H1 (cell line): Measurements from ENCODE around the gene CDC123. TPM values are rescaled to one million over a fixed set of nuclear protein-coding genes. Genes with fewer than 3 reads are reported as not detected.

Experiments
- CTCF ChIA-PET: fragments of 300-600 bp; sonication (Branson Sonifier 250); formaldehyde crosslinking; loops from one replicate; lab custom pipeline; 2021; ENCODE audit not compliant: partially characterized antibody; lab: Charles Lee
- POLR2A ChIA-PET: fragments of 300-600 bp; sonication (Branson Sonifier 250); formaldehyde crosslinking; loops from one replicate; lab custom pipeline; 2021; ENCODE audit warnings: inconsistent platforms; ENCODE audit not compliant: partially characterized antibody; lab: Charles Lee
- DNase-seq, 2 experiments: peaks; one replicate each; pipeline versions ENCODE4 v3.0.0 to v3.0.0-alpha.2; 2010 to 2022; ENCODE audit warnings: low spot score in 2 of 2, low read depth in 1 of 2, mixed read lengths in 1 of 2
- FAIRE-seq: peaks from 2 replicates; lab custom pipeline; 2011; peaks lifted over from hg19 to GRCh38; lab: Jason Lieb, UNC
- H2AFZ ChIP-seq: 2 replicates; pipeline ENCODE4 v1.8.1; 2012; ENCODE audit warnings: low read length, inconsistent platforms
- H2AK5ac ChIP-seq: 2 replicates; pipeline ENCODE4 v1.6.1; 2013; ENCODE audit warnings: low read depth, low read length
- H2BK120ac ChIP-seq: replicated peaks from 2 replicates; pipeline ENCODE3; 2013; ENCODE audit warnings: low read depth, low read length, inconsistent platforms
- H2BK12ac ChIP-seq: 2 replicates; pipeline ENCODE4 v1.6.1; 2013; ENCODE audit warnings: low read depth, low read length
- H2BK15ac ChIP-seq: 2 replicates; pipeline ENCODE4 v1.6.1; 2013; ENCODE audit warnings: low read length
- H2BK20ac ChIP-seq: 2 replicates; pipeline ENCODE4 v1.6.1; 2013; ENCODE audit warnings: low read length
- H2BK5ac ChIP-seq: 2 replicates; pipeline ENCODE4 v1.6.1; 2013; ENCODE audit warnings: low read depth, low read length
- H3K14ac ChIP-seq: 2 replicates; pipeline ENCODE4 v1.6.1; 2013; ENCODE audit warnings: inconsistent platforms; ENCODE audit not compliant: insufficient read length
- H3K18ac ChIP-seq: 2 replicates; pipeline ENCODE4 v1.6.1; 2013; ENCODE audit warnings: low read length; ENCODE audit errors: extremely low read depth
- H3K23ac ChIP-seq: 2 replicates; pipeline ENCODE4 v1.6.1; 2013; ENCODE audit warnings: inconsistent platforms; ENCODE audit not compliant: insufficient read length
- H3K23me2 ChIP-seq: 2 replicates; pipeline ENCODE4 v1.6.1; 2013; ENCODE audit warnings: low read depth, low read length
- H3K27ac ChIP-seq: 2 replicates; pipeline ENCODE4 v1.6.1; 2011; ENCODE audit warnings: low read depth, low read length, inconsistent platforms
- H3K27me3 ChIP-seq, 4 experiments: replicated peaks in 1 of 4; 1 replicate in 1 of 4; 2 replicates in 3 of 4; pipeline versions ENCODE4 v1.6.1 to v1.8.1; 2011 to 2013; ENCODE audit warnings: low read length in 3 of 4, mild to moderate bottlenecking in 3 of 4, inconsistent platforms in 2 of 4, mixed read lengths in 2 of 4, moderate library complexity in 1 of 4; ENCODE audit not compliant: control insufficient read depth in 3 of 4, insufficient read depth in 3 of 4; ENCODE audit errors: extremely low read depth in 1 of 4
- H3K36me3 ChIP-seq, 4 experiments: 2 replicates each; pipeline versions ENCODE4 v1.6.1 to v1.8.1; 2011 to 2013; ENCODE audit warnings: mild to moderate bottlenecking in 4 of 4, low read length in 3 of 4, moderate library complexity in 2 of 4, control low read depth in 1 of 4, inconsistent platforms in 1 of 4; ENCODE audit not compliant: insufficient read depth in 4 of 4, control insufficient read depth in 2 of 4
- H3K4ac ChIP-seq: replicated peaks from 2 replicates; pipeline ENCODE3; 2013; ENCODE audit warnings: low read length, low read depth, mixed read lengths, inconsistent platforms; ENCODE audit not compliant: insufficient read length
- H3K4me1 ChIP-seq, 4 experiments: replicated peaks in 1 of 4; 1 replicate in 1 of 4; 2 replicates in 3 of 4; pipeline versions ENCODE4 v1.6.1 to v1.8.1; 2011 to 2013; ENCODE audit warnings: low read length in 3 of 4, inconsistent platforms in 2 of 4, mixed read lengths in 1 of 4; ENCODE audit not compliant: insufficient read depth in 4 of 4, control insufficient read depth in 3 of 4
- H3K4me2 ChIP-seq, 2 experiments: 2 replicates each; pipeline versions ENCODE4 v1.6.1 to v1.8.1; 2011 to 2013; ENCODE audit warnings: low read depth in 2 of 2, low read length in 2 of 2, control low read depth in 1 of 2, inconsistent platforms in 1 of 2, mild to moderate bottlenecking in 1 of 2; ENCODE audit not compliant: insufficient read depth in 1 of 2
- H3K4me3 ChIP-seq, 4 experiments: fragments of 200-600, 300-600 bp in 1 of 4; sonication (generic), shearing (Covaris generic), sonication (Bioruptor Twin) in 1 of 4; 2 replicates each; pipeline versions ENCODE4 v1.5.1 to v1.8.1; 2011 to 2016; ENCODE audit warnings: low read length in 4 of 4, low read depth in 3 of 4, control low read depth in 2 of 4, inconsistent platforms in 2 of 4, mild to moderate bottlenecking in 2 of 4, mixed read lengths in 1 of 4, moderate library complexity in 1 of 4; ENCODE audit not compliant: insufficient read depth in 2 of 4; ENCODE audit errors: extremely low read depth in 1 of 4
- H3K56ac ChIP-seq: replicated peaks from 2 replicates; pipeline ENCODE3; 2013; ENCODE audit warnings: low read depth, mild to moderate bottlenecking, mixed read lengths, low read length, inconsistent platforms; ENCODE audit not compliant: insufficient read length
- H3K79me1 ChIP-seq: 2 replicates; pipeline ENCODE4 v1.6.1; 2013; ENCODE audit warnings: low read depth, low read length, control low read depth
- H3K79me2 ChIP-seq, 2 experiments: 2 replicates each; pipeline versions ENCODE4 v1.6.1 to v1.8.1; 2012 to 2013; ENCODE audit warnings: low read length in 2 of 2, mild to moderate bottlenecking in 2 of 2, inconsistent platforms in 1 of 2; ENCODE audit not compliant: insufficient read depth in 2 of 2, control insufficient read depth in 1 of 2
- H3K9ac ChIP-seq, 4 experiments: replicated peaks in 1 of 4; 1 replicate in 1 of 4; 2 replicates in 3 of 4; pipeline versions ENCODE4 v1.6.1 to v1.8.1; 2011 to 2013; ENCODE audit warnings: low read depth in 3 of 4, low read length in 3 of 4, control low read depth in 2 of 4, mild to moderate bottlenecking in 2 of 4, moderate library complexity in 2 of 4, inconsistent platforms in 1 of 4; ENCODE audit errors: extremely low read depth in 1 of 4
- H3K9me3 ChIP-seq, 2 experiments: 2 replicates each; pipeline versions ENCODE4 v1.6.1 to v1.8.1; 2012 to 2013; ENCODE audit warnings: mild to moderate bottlenecking in 2 of 2, moderate library complexity in 2 of 2, control low read depth in 1 of 2, inconsistent platforms in 1 of 2, low read depth in 1 of 2, low read length in 1 of 2, mixed read lengths in 1 of 2; ENCODE audit not compliant: insufficient read depth in 2 of 2
- H4K20me1 ChIP-seq, 2 experiments: replicated peaks in 1 of 2; 2 replicates each; pipeline versions ENCODE3 to v1.8.1; 2011 to 2013; ENCODE audit warnings: inconsistent platforms in 2 of 2, low read length in 2 of 2, mild to moderate bottlenecking in 1 of 2; ENCODE audit not compliant: insufficient read depth in 2 of 2, control insufficient read depth in 1 of 2
- H4K5ac ChIP-seq: 2 replicates; pipeline ENCODE4 v1.6.1; 2013; ENCODE audit warnings: low read length, low read depth, mixed read lengths, inconsistent platforms; ENCODE audit not compliant: insufficient read length
- H4K8ac ChIP-seq: 2 replicates; pipeline ENCODE4 v1.8.0; 2013; ENCODE audit warnings: mild to moderate bottlenecking, moderate library complexity, low read length, inconsistent platforms; ENCODE audit not compliant: insufficient read depth; ENCODE audit errors: extremely low read depth
- H4K91ac ChIP-seq: replicated peaks from 2 replicates; pipeline ENCODE3; 2013; ENCODE audit warnings: low read length, mixed read lengths, inconsistent platforms; ENCODE audit not compliant: insufficient read length
- ASH2L ChIP-seq: fragments of 200-600, 300-600 bp; sonication (generic); IDR thresholded peaks from one replicate; pipeline ENCODE4 v1.7.1; 2017; ENCODE audit warnings: low read length
- BCL11A ChIP-seq, 2 experiments: IDR thresholded peaks; one replicate each; pipeline ENCODE4 v1.6.1; 2011; ENCODE audit warnings: low read depth in 2 of 2, low read length in 2 of 2, mild to moderate bottlenecking in 2 of 2
- CBX5 ChIP-seq: fragments of 300-800, 300-1000 bp; sonication (generic); IDR thresholded peaks from 2 replicates; pipeline ENCODE4 v1.7.1; 2016; ENCODE audit warnings: antibody characterized with exemption, low read length, low read depth
- KDM4A ChIP-seq: IDR thresholded peaks from one replicate; pipeline ENCODE4 v1.7.1; 2012; ENCODE audit warnings: low read depth, mild to moderate bottlenecking, moderate library complexity, low read length, inconsistent platforms; ENCODE audit not compliant: severe bottlenecking
- KDM5A ChIP-seq: fragments of 200-600 bp; IDR thresholded peaks from 2 replicates; pipeline ENCODE4 v1.7.1; 2012; ENCODE audit warnings: mild to moderate bottlenecking, low read length, inconsistent platforms, mixed read lengths
- POLR2A ChIP-seq, 2 experiments: IDR thresholded peaks; 1 replicate in 1 of 2; 2 replicates in 1 of 2; pipeline ENCODE4 v1.6.1; 2011; ENCODE audit warnings: low read depth in 2 of 2, low read length in 2 of 2, mild to moderate bottlenecking in 2 of 2; ENCODE audit errors: control extremely low read depth in 1 of 2
- POLR2AphosphoS5 ChIP-seq: IDR thresholded peaks from 2 replicates; pipeline ENCODE4 v1.6.1; 2011; ENCODE audit warnings: low read depth, low read length
- RNF2 ChIP-seq: fragments of 200-900, 300-1000 bp; sonication (generic); IDR thresholded peaks from 2 replicates; pipeline ENCODE4 v1.7.1; 2016; ENCODE audit warnings: borderline replicate concordance, low read depth, mild to moderate bottlenecking, antibody characterized with exemption, low read length; ENCODE audit not compliant: poor library complexity, severe bottlenecking; ENCODE audit errors: missing control alignments
- SIRT6 ChIP-seq: IDR thresholded peaks from one replicate; pipeline ENCODE4 v1.7.1; 2012; ENCODE audit warnings: low read length, inconsistent platforms
- SIX5 ChIP-seq: IDR thresholded peaks from 2 replicates; pipeline ENCODE4 v1.6.1; 2011; ENCODE audit warnings: mild to moderate bottlenecking, low read depth, low read length
- SP4 ChIP-seq: IDR thresholded peaks from 2 replicates; pipeline ENCODE4 v1.6.1; 2012; ENCODE audit warnings: low read length, inconsistent platforms
- SRF ChIP-seq: IDR thresholded peaks from 2 replicates; pipeline ENCODE4 v1.6.1; 2011; ENCODE audit warnings: mild to moderate bottlenecking, low read depth, low read length, moderate library complexity
- TAF1 ChIP-seq: IDR thresholded peaks from 2 replicates; pipeline ENCODE4 v1.6.1; 2011; ENCODE audit warnings: mild to moderate bottlenecking, low read depth, low read length
- WGBS, 2 experiments: shearing (Covaris generic) in 1 of 2; methylation state at CpG; one replicate each; pipeline versions ENCODE4 v1.1.6 to v1.1.7; 2013 to 2015; ENCODE audit warnings: low lambda C conversion rate in 2 of 2, mixed read lengths in 2 of 2, inconsistent platforms in 1 of 2, low coverage in 1 of 2, missing lambda C conversion rate in 1 of 2; ENCODE audit not compliant: insufficient replicate concordance in 2 of 2, insufficient coverage in 1 of 2, insufficient read length in 1 of 2; ENCODE audit errors: extremely low coverage in 1 of 2, missing lambda C conversion rate in 1 of 2; 5-methylcytosine and 5-hydroxymethylcytosine counted together
- polyA plus RNA-seq, 7 experiments: library from polyadenylated mRNA; depleted of rRNA in 3 of 7; stranded (reverse) in 5 of 7; unstranded in 2 of 7; fragments of >200 nt in 5 of 7; fragments of 200-250 nt in 2 of 7; gene quantifications; 1 replicate in 5 of 7; 2 replicates in 1 of 7; 4 replicates in 1 of 7; pipeline versions ENCODE4 v1.2.1 to v1.2.3, GENCODE V29; 2011 to 2013; ENCODE audit warnings: missing spikeins in 2 of 7, mixed read lengths in 2 of 7
- total RNA-seq: library from RNA; stranded (reverse); fragmentation: NEBNext Ultra II Directional; extraction: Animal tissue kit (Norgen Biotek cat#: 25700); gene quantifications from 2 replicates; pipeline ENCODE4 v1.2.1, GENCODE V29; 2021

CDC123 gene
- total and polyA plus RNA-seq, 2 of the 8 experiments (the other 6 are each of a cell fraction or from before 2014, with no cell fraction given) = 115 to 202 TPM

GRCh38 chr10:12165036-12165435, 31.0 kb upstream of the CDC123 start:
- no peaks in the 10 kb centered on the region for H3K79me1 ChIP-seq
- H2AK5ac ChIP-seq = no peak overlapping the region
- no peak overlapping the region for H2BK20ac ChIP-seq
- no peak for FAIRE-seq
- H3K36me3 ChIP-seq = peaks cover 0 to 62% (median 18%) of the 10 kb centered on the region in 4 experiments; a peak in 7 of 8 replicates
- no peak overlapping the region for H2BK15ac ChIP-seq
- H3K23ac ChIP-seq = no peak overlapping the region
- no peaks in the 10 kb centered on the region for H3K27me3 ChIP-seq
- no peak overlapping the region for H4K91ac ChIP-seq
- H3K14ac ChIP-seq = no peak overlapping the region
- TF ChIP-seq KDM5A = no peak
- TF ChIP-seq KDM4A = no peak
- no peak for TF ChIP-seq POLR2A (IDR thresholded peaks at IDR 0.05; ENCODE audit: control extremely low read depth in 1 of 2, low read depth in 2 of 2, low read length in 2 of 2)
- no peak for TF ChIP-seq SIRT6
- TF ChIP-seq CBX5 = no peak
- TF ChIP-seq TAF1 = no peak
- no peak for TF ChIP-seq RNF2
- no peak for TF ChIP-seq BCL11A (IDR thresholded peaks at IDR 0.05; ENCODE audit: low read depth in 2 of 2, low read length in 2 of 2)
- no peak for TF ChIP-seq POLR2AphosphoS5
- TF ChIP-seq ASH2L = no peak
- no peak for TF ChIP-seq SP4
- TF ChIP-seq SIX5 = no peak
- TF ChIP-seq SRF = no peak
- ChIA-PET CTCF (no interaction called here), POLR2A (interaction anchor here (0.9 to 1.1 kb wide), 2 partner anchors 16 to 30 kb away, joined by 4 to 5 read pairs; partner anchors contain the start of genes CDC123 and NUDT5)
- no peak overlapping the region for H2AFZ ChIP-seq
- H3K79me2 ChIP-seq = no peaks in the 10 kb centered on the region
- H3K9ac ChIP-seq = no peak overlapping the region
- H3K4me3 ChIP-seq = no peak overlapping the region
- no peaks in the 10 kb centered on the region for H3K9me3 ChIP-seq
- H3K27ac ChIP-seq = no peak overlapping the region
- H2BK120ac ChIP-seq = no peak overlapping the region
- H3K23me2 ChIP-seq = no peaks in the 10 kb centered on the region
- H4K20me1 ChIP-seq = no peaks in the 10 kb centered on the region
- H4K5ac ChIP-seq = no peak overlapping the region
- H2BK12ac ChIP-seq = no peak overlapping the region
- H4K8ac ChIP-seq = no peak overlapping the region
- H3K4ac ChIP-seq = no peak overlapping the region
- 88% methylated on average over 3 of the region's 3 CpGs; no CpG with 5 or more reads in 1 of the 2 experiments for WGBS, 2 experiments
- H3K4me1 ChIP-seq = no peaks in the 10 kb centered on the region
- no peak overlapping the region for H3K4me2 ChIP-seq
- no peak overlapping the region for H3K56ac ChIP-seq
- DNase-seq = no peak
- H3K18ac ChIP-seq = no peak overlapping the region
- H2BK5ac ChIP-seq = no peak overlapping the region
